Right renal pelvis (tissue), 4 donors: ENCODE data around the gene SLC51A. TPM values are rescaled to one million over a fixed set of nuclear protein-coding genes. Genes with fewer than 3 reads are reported as not detected.
"Not testable (repeated sequence)": the region's sequence is repeated elsewhere in the genome, so short reads cannot be mapped to it uniquely, and the experiment has no call there.

ENCODE experiments used
- DNase-seq, 4 donors: peaks; one replicate each; pipeline ENCODE4 v3.0.0-alpha.2; 2013; ENCODE audit warnings: low read depth in 4 of 4, low spot score in 3 of 4, missing footprints in 1 of 4
- polyA plus RNA-seq, 4 donors: library from polyadenylated mRNA; unstranded; fragments of 120-200 nt; gene quantifications; one replicate each; pipeline ENCODE4 v1.2.1, GENCODE V29; 2013; ENCODE audit not compliant: insufficient read length in 4 of 4

The SLC51A gene
- polyA plus RNA-seq, 4 donors = 11.3 to 12.6 (median 12.1) TPM

DNA sequence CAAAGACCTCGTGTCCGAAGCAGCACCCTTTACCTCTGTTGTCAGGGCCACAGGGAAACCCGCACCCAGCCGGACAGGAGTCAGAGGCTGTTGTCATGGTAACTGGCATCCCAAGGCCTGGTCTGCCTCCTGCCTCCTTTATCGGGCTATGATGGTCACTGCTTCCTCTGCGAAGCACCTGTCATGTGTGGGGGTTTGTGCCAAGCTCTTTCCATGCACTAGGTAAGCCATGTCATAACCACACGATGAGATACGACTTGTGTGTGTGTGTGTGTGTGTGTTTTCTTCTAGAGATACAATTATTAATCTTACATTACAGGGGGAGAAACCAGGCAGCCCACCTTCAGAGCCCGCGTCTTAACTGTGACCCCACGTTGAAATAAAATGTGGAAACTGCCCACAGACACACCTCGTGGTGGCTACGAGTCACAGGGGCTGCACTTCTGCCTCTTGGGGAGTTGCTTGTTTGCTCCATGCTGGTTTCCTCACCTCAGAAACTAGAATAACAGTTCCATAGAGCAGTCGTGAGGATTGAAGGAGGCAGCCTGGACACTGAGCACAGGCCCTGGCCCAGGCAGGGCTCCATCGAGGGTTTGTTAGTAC is 23.1 kb upstream of the SLC51A start:
- no peak for DNase-seq

GRCh38 chr3:196193736-196194541 is 22.4 kb upstream of the SLC51A start:
- DNase-seq = no peak

- no peak for DNase-seq
These were observed 21.8 kb upstream of the SLC51A start for GRCh38 chr3:196194542-196194915.

DNA sequence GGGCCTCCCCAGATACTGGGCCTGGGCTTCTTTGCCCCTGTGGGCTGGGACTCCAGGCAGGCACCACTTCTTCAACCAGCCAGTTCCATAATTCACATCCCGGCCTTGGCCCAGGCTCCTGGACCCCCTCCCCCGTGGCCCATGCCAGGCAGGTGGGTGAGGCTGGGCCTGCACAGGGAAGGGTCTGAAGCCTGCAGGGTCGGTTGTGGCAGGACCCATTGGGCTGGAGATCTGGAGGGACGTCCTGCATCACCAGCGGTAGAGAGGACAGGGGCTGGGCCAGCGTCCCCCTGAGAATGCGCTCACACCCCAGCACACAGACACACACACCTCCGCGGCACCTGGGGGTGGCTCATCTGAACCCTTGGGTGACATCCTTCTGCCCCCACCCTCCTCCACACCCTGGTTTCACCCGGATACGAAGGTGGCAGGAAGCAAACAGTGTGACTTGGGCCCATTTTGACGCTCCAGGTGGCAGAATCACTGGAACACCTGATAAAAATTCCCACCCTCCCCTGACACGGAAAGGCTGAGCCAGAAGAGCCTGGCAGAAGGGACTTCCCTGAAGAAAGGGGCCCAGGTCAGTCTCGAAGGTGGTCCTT is 20.6 kb upstream of the SLC51A start:
- no peak for DNase-seq

DNA sequence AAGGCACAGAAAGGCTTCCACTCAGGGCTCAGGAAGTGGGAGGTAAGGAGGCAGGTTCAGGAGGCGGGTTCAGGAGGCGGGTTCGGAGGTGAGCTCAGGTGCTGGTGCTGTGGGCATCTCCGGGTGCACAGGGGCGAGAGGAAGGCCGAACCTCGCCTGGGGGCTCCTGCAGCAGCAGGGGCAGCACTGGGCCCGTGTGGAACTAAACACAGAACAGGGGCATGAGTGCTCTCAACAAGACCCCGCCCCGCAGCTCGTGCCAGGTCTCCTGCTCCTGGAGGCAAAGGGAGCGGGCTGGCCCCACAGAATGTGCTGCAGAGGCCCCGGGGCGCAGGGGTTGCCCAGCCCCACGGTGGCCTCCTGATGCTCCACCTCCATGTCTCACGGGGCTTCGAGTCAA is 18.8 kb upstream of the SLC51A start:
- no peak for DNase-seq

DNA sequence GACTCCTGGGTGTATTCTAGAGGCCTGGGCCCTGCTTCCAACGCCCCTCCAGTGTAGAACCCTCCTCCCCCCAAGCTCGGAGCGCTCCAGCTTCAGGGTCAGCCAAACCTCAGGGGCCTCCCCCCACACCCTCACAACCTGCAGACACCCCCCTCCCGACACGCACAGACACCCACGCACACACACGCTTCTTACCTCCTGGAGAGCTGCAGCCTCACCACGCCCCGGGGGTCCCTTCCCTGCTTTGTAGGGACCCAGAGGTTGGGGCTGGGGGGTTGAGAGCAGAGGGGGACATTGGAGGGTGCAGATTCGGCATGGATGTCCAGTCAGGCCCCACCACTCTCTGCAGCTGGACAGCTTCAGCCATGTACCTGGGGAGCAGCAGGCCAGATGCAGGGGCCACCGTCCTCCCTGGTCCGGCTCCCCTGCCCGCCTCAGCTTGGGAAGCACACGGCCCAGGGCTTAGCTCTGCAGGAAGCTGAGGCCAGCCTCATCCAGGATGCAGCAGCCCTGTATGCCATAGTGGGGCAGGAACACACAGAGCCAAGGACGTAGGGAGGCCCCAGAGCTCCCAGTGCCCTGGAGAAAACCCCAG is 18.2 kb upstream of the SLC51A start:
- DNase-seq = no peak

GRCh38 chr3:196198771-196199753 is 17.3 kb upstream of the SLC51A start:
- DNase-seq = no peak

DNA sequence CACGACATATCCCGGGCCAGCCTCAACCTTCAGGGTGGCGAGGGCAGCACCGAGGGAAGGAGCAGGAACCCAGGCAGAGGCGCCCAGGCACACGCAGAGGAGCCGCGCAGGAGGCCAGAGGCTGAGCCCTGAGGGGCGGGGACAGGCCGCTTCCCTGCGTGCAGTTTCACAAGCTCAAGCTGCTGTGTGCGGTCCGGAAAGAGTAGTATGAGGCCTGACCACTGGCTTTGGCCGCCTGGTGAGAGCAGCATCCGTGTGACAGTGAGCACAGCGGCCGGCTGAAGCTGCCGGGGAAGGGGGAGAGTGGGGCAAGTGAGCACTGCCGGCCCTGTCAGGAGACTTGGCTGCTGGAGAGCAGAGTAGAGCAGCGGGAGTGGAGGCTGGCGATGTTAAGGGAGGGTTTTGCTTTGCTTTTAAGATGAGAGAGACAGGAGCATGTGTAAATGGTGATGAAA is 13.8 kb upstream of the SLC51A start:
- DNase-seq = no peak

DNA sequence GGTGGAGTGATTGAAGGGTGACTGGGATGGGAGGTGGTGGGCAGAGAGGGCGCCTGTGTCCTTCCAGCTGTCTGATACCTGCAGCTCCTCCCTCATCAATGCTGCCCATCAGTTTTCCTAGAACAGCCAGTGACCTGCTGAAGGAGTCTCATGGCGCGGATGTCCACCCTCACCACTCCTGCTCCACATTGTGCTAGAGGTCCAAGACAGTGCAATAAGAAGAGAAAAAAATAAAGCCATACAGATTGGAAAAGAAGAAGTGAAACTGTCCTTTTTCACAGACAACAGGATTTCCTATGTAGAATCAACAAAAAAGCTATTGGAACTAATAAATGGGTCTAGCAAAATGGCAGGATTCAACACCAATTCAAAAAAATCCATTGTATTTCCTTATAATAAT is 12.5 kb upstream of the SLC51A start:
- no peak for DNase-seq

DNA sequence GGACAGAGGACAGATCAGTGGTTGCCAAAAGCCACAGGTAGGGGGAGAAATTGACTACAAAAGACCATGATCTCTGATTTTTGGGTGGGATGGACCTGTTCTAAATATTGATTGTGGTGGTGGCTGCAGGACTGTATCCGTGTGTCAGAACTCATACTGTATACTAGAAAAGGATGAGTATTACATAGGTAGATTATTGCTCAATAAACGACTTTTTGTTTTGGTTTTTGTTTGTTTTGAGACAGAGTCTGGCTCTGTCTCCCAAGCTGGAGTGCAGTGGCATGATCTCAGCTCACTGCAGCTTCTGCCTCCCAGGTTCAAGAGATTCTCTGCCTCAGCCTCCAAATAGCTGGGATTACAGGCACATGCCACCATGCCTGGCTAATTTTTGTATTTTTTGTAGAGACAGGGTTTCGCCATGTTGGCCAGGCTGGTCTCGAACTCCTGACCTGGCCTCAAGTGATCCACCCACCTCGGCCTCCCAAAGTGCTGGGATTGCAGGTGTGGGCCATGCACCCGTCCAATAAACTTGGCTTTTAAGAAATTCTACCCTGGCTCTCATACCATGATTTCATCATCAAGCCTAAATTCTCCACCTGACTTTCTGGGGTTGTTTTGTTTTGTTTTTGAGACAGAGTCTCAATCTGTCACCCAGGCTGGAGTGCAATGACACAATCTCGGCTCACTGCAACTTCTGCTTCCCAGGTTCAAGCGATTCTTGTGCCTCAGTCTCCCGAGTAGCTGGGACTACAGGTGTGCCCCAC is 10.7 kb upstream of the SLC51A start:
- not testable (repeated sequence) for DNase-seq

DNA sequence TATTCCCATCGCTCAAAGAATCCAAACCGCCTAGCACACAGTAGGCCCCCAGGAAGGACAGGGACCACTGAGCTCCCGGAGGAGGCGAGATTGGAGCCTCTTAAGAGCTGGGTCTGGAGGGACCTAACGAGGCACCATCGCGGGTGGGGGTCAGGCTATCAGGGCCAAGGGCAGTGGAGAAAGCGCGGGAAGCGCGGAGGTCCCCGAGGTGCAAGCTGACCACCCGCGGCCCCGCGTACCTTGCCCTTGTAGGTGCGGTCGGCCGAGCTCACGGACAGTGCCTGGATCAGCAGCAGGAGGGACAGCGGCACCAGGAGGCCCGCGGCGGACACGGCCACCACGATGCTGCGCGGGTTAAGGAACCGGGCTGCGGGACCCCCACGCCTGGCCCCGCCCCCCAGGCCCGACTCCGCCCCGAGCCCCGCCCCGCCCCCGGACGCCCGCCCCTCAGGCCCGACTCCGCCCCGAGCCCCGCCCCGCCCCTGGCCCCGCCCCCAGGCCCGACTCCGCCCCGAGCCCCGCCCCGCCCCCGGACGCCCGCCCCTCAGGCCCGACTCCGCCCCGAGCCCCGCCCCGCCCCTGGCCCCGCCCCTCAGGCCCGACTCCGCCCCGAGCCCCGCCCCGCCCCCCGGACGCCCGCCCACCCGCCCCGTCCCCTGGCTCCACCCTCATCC is 9.0 kb upstream of the SLC51A start:
- no peak for DNase-seq

DNA sequence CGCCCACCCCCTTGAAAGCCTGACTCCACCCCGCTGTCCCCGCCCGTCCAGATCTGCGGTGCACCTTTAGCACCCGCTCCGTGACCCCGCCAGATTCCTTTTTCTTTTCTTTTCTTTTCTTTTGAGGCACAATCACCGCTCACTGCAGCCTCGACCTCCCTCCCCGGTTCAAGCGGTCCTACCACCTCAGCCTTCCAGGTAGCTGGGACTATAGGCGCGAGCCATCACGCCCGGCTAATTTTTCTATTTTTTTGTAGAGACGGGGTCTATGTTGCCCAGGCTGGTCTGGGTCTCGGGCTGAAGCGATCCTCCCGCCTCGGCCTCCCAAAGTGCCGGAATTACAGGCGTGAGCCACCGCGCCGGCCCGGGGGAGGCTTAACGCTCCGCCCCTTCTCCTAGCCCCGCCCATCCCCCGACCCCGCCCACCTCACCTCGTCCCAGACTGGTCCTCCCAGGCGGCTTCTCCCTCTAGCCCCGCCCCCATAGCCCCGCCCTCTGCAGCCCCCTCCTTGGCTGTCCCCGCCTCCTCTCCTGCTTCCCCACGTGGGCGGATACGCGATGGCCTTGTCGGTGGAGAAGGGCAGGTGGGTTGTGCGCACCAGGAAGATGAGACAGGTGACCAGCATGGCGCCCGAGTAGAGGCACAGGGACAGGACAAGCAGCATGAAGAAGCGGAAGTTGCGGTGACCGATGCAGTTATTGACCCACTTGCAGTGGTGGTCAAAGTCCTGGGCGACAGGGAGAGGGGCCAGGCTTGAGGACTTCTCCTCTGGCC is 8.3 kb upstream of the SLC51A start:
- no peak for DNase-seq

- DNase-seq = no peak
These were observed 7.2 kb upstream of the SLC51A start for GRCh38 chr3:196208942-196209695.

DNA sequence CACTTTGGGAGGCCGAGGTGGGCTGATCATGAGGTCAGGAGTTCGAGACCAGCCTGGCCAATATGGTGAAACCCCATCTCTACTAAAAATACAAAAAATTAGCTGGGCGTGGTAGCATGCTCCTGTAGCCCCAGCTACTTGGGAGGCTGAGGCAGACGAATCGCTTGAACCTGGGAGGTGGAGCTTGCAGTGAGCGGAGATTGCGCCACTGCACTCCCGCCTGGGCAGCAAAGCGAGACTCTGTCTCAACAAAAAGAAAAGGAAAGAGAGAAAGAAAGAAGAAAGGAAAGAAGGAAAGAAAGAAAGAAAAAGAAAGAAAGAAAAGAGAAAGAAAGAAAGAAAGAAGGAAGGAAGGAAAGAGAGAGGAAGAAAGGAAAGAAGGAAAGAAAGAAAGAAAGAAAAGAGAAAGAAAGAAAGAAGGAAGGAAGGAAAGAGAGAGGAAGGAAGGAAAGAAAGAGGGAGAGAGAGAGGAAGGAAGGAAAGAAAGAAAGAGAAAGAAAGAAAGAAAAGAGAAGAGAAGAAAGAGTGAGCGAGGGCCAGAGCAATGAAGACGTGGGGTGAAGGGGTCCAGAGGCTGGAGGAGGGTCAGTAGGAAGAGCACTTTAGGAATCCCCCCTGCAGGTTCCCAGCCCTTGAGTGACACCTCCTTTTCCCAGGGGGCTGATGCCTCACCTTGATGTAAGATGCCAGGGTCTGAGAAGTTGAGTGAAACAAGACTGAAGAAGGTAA is 6.2 kb upstream of the SLC51A start:
- not testable (repeated sequence) for DNase-seq

- no peak for DNase-seq
These were observed 5.4 kb upstream of the SLC51A start, which contains the start of gene ZDHHC19 for GRCh38 chr3:196210673-196211556. TSS of gene ZDHHC19 (minus strand) at chr3:196211400. CDS start at chr3:196211315, 85 bp downstream.
